NB4 (cell line): ENCODE results near the gene MAP3K5.

Experiments
- MYC ChIP-seq: IDR thresholded peaks from 2 replicates; pipeline ENCODE4 v1.6.1; 2011; ENCODE audit warnings: low read depth, low read length
- POLR2A ChIP-seq: IDR thresholded peaks from 2 replicates; pipeline ENCODE4 v1.6.1; 2011; ENCODE audit warnings: mild to moderate bottlenecking; ENCODE audit not compliant: insufficient read length; ENCODE audit errors: extremely low read depth
- TF ChIP-seq, protein P1 (sequence below): IDR thresholded peaks from one replicate; pipeline ENCODE4 v1.5.1; 2012; ENCODE audit warnings: low read depth, low read length

DNA sequence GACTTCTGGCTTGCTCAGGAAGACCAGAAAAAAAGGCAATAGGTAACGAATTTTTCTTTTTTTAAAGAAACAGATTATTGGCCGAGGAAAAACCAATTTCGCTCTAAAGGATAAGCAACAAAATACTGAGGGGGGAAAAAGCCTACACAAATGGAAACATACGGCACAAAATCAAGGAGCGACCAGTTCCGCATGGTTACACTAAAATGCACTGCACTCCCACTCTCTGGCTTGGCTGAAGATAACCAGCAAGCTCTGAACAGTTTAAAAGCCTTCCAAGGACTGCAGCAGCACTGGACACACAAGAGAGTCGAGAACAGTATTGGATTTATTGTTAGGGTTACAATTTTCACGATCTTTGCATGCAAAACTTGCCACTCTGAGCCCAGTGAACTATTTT, 241.2 kb downstream of the MAP3K5 start:
- TF ChIP-seq POLR2A (no peak), MYC (no peak)
- TF ChIP-seq, protein P1, sequence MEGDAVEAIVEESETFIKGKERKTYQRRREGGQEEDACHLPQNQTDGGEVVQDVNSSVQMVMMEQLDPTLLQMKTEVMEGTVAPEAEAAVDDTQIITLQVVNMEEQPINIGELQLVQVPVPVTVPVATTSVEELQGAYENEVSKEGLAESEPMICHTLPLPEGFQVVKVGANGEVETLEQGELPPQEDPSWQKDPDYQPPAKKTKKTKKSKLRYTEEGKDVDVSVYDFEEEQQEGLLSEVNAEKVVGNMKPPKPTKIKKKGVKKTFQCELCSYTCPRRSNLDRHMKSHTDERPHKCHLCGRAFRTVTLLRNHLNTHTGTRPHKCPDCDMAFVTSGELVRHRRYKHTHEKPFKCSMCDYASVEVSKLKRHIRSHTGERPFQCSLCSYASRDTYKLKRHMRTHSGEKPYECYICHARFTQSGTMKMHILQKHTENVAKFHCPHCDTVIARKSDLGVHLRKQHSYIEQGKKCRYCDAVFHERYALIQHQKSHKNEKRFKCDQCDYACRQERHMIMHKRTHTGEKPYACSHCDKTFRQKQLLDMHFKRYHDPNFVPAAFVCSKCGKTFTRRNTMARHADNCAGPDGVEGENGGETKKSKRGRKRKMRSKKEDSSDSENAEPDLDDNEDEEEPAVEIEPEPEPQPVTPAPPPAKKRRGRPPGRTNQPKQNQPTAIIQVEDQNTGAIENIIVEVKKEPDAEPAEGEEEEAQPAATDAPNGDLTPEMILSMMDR, result no peak
